Endothelial cell of umbilical vein (primary cell): ENCODE results near the gene NBEA. TPM values are rescaled to one million over a fixed set of nuclear protein-coding genes. Genes with fewer than 3 reads are reported as not detected.

Experiments
- BruUV-seq: library from RNA; stranded (reverse); fragments of 400-500 nt; replicated peaks from 2 replicates; lab custom pipeline; 2021; lab: Mats Ljungman, UMichigan
- CTCF ChIA-PET: fragments of 300-600, 350-600 bp; sonication (Branson Sonifier 250); formaldehyde crosslinking; loops from one replicate; lab custom pipeline; 2021; ENCODE audit warnings: antibody characterized with exemption, inconsistent platforms; lab: Charles Lee
- POLR2A ChIA-PET: fragments of 300-600, 350-600 bp; sonication (Branson Sonifier 250); formaldehyde crosslinking; loops from one replicate; lab custom pipeline; 2021; ENCODE audit warnings: antibody characterized with exemption, inconsistent platforms; lab: Charles Lee
- DNase-seq: peaks from one replicate; pipeline ENCODE4 v3.0.0-alpha.2; 2011; ENCODE audit warnings: low read depth, low spot score
- FAIRE-seq: peaks from 2 replicates; lab custom pipeline; 2011; peaks lifted over from hg19 to GRCh38; lab: Jason Lieb, UNC
- H2AFZ ChIP-seq: 2 replicates; pipeline ENCODE4 v1.6.0; 2012; ENCODE audit warnings: low read depth, low read length, control low read depth, inconsistent platforms
- H3K27ac ChIP-seq: 2 replicates; pipeline ENCODE4 v1.5.1; 2011; ENCODE audit warnings: low read depth, mild to moderate bottlenecking, control low read depth, low read length, moderate library complexity; ENCODE audit not compliant: insufficient read depth
- H3K27me3 ChIP-seq, 2 experiments: 2 replicates each; pipeline versions ENCODE4 v1.6.0 to v1.6.1; 2011; ENCODE audit warnings: low read length in 2 of 2, mixed read lengths in 1 of 2; ENCODE audit not compliant: control insufficient read depth in 2 of 2, insufficient read depth in 2 of 2
- H3K36me3 ChIP-seq, 2 experiments: 2 replicates in 1 of 2; 3 replicates in 1 of 2; pipeline ENCODE4 v1.5.1; 2011; ENCODE audit warnings: low read length in 2 of 2, mild to moderate bottlenecking in 1 of 2, moderate library complexity in 1 of 2; ENCODE audit not compliant: control insufficient read depth in 2 of 2, insufficient read depth in 2 of 2; ENCODE audit errors: extremely low read depth in 1 of 2
- H3K4me1 ChIP-seq: 3 replicates; pipeline ENCODE4 v1.5.1; 2011; ENCODE audit warnings: mild to moderate bottlenecking, low read length; ENCODE audit not compliant: control insufficient read depth, insufficient read depth; ENCODE audit errors: extremely low read depth
- H3K4me2 ChIP-seq: 2 replicates; pipeline ENCODE4 v1.6.1; 2011; ENCODE audit warnings: low read length, control low read depth, mixed read lengths; ENCODE audit not compliant: insufficient read depth
- H3K4me3 ChIP-seq, 3 experiments: fragments of 200-600 bp in 1 of 3; sonication (generic), shearing (Covaris generic) in 1 of 3; replicated peaks in 1 of 3; 2 replicates each; pipeline ENCODE4 v1.5.1; 2011 to 2016; ENCODE audit warnings: control low read depth in 3 of 3, low read length in 3 of 3, mild to moderate bottlenecking in 2 of 3, inconsistent platforms in 1 of 3, low read depth in 1 of 3, moderate library complexity in 1 of 3; ENCODE audit not compliant: insufficient read depth in 1 of 3
- H3K79me2 ChIP-seq: 2 replicates; pipeline ENCODE4 v1.6.0; 2012; ENCODE audit warnings: low read length, inconsistent platforms; ENCODE audit not compliant: control insufficient read depth, insufficient read depth
- H3K9ac ChIP-seq: replicated peaks from 2 replicates; pipeline ENCODE3; 2011; ENCODE audit warnings: low read length, control low read depth; ENCODE audit not compliant: insufficient read depth; ENCODE audit errors: extremely low read depth
- H3K9me1 ChIP-seq: replicated peaks from 3 replicates; pipeline ENCODE4 v1.6.0; 2011; ENCODE audit warnings: mild to moderate bottlenecking, low read length; ENCODE audit not compliant: control insufficient read depth, insufficient read depth; ENCODE audit errors: extremely low read depth
- H3K9me3 ChIP-seq: replicated peaks from 2 replicates; pipeline ENCODE4 v1.5.1; 2012; ENCODE audit warnings: low read length, inconsistent platforms; ENCODE audit not compliant: control insufficient read depth, insufficient read depth
- H4K20me1 ChIP-seq: replicated peaks from 2 replicates; pipeline ENCODE3; 2011; ENCODE audit warnings: mild to moderate bottlenecking, low read length; ENCODE audit not compliant: control insufficient read depth, insufficient read depth; ENCODE audit errors: extremely low read depth
- EZH2 ChIP-seq: IDR thresholded peaks from 2 replicates; pipeline ENCODE4 v1.6.1; 2012; ENCODE audit warnings: borderline replicate concordance, low read depth, mild to moderate bottlenecking, moderate library complexity, low read length, inconsistent platforms; ENCODE audit not compliant: severe bottlenecking
- FOS ChIP-seq: IDR thresholded peaks from 2 replicates; pipeline ENCODE4 v1.6.1; 2011; ENCODE audit warnings: mild to moderate bottlenecking, low read length, moderate library complexity, borderline replicate concordance; ENCODE audit not compliant: insufficient read depth
- GATA2 ChIP-seq: IDR thresholded peaks from 2 replicates; pipeline ENCODE4 v1.7.0; 2011; ENCODE audit warnings: low read depth, mild to moderate bottlenecking, moderate library complexity, mixed read lengths, low read length; ENCODE audit not compliant: insufficient read length, insufficient read depth
- dilution Hi-C: fragments of 300-500 bp; cut with MboI; formaldehyde crosslinking; loops from one replicate; pipeline ENCODE4 v1.15.0; 2019; ENCODE audit warnings: low sequenced_read_pairs; ENCODE audit not compliant: extremely low pct_ligation_motif_present
- intact Hi-C: fragments of 100-400 bp; cut with micrococcal nuclease; formaldehyde crosslinking; loops from one replicate; pipeline ENCODE4 v1.10.0; 2022
- polyA plus RNA-seq, 4 experiments: library from polyadenylated mRNA; depleted of rRNA in 3 of 4; stranded (reverse) in 3 of 4; unstranded in 1 of 4; fragments of >200 nt; gene quantifications; 2 replicates each; pipeline versions ENCODE4 v1.2.1 to v1.2.3, GENCODE V29; 2011 to 2012; ENCODE audit warnings: missing spikeins in 1 of 4
- total RNA-seq: library from RNA; stranded (reverse); gene quantifications from 2 replicates; pipeline ENCODE4 v1.2.3, GENCODE V29; 2021
- TF ChIP-seq, protein P1 (sequence below): IDR thresholded peaks from 2 replicates; pipeline ENCODE4 v1.6.1; 2011; ENCODE audit not compliant: insufficient read depth, insufficient read length

Gene NBEA
- total and polyA plus RNA-seq, 2 donors (not counting 3 experiments of a cell fraction or from before 2014, with no cell fraction given): 3.0 to 4.8 TPM

DNA sequence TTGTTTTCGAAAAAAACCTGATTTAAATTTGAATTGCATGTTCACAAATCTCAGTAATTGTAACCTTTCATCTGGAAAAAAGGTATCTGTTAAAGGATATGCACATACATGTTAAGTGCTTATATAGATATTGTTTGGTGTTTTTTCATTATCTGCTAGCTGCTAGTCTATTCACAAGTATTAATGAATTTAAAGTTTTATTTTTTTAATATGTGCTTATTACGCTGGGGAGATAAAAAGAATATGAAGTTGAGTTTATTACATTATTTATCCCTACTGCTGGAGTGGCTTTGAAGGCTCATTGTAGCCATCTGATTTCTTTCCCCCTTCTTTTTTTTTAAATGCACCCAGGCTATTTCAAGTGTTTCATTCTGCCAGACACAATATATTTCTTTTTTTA is 538.3 kb downstream of the NBEA start:
- Histone ChIP-seq H3K4me1 (no peaks in the 10 kb centered on the region), H3K27me3 (no peaks in the 10 kb centered on the region), H3K4me3 (no peak overlapping the region), H3K9ac (no peak overlapping the region), H3K27ac (no peak overlapping the region), H3K79me2 (no peaks in the 10 kb centered on the region), H3K9me3 (no peaks in the 10 kb centered on the region), H3K4me2 (no peak overlapping the region), H2AFZ (no peak overlapping the region), H3K9me1 (peaks cover 2% of the 10 kb centered on the region), H4K20me1 (no peaks in the 10 kb centered on the region), H3K36me3 (no peaks in the 10 kb centered on the region)
- FAIRE-seq (no peak), DNase-seq (no peak)
- TF ChIP-seq, protein P1, sequence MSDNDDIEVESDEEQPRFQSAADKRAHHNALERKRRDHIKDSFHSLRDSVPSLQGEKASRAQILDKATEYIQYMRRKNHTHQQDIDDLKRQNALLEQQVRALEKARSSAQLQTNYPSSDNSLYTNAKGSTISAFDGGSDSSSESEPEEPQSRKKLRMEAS: no peak
- intact Hi-C loops: no loop called here
- BruUV-seq: no TSS peak
- POLR2A ChIA-PET: no interaction called here
- dilution Hi-C loops: no loop called here
- CTCF ChIA-PET: no interaction called here

DNA sequence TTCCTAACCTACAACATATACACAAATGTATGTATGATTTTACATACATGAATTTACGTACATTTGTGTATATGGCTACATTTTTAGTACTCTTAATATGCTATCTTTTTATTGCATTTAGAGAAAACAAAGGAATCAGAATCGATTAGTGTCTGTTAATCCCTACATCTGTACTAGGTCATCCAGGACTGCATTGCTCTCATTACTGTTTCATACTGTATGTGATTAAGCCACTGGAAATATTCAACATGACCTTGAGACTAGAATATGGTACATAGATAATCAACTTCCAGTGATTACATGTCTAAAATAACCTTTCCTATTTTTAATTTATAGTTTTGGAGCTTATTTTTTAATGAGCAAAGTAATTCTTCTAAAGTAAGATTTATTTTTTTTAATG is 539.7 kb downstream of the NBEA start:
- Histone ChIP-seq H3K79me2 (no peaks in the 10 kb centered on the region), H3K27me3 (no peaks in the 10 kb centered on the region), H4K20me1 (no peaks in the 10 kb centered on the region), H3K9me1 (peaks cover 2% of the 10 kb centered on the region), H3K9ac (no peak overlapping the region), H3K9me3 (no peaks in the 10 kb centered on the region), H3K4me2 (no peak overlapping the region), H3K4me1 (no peaks in the 10 kb centered on the region), H2AFZ (no peak overlapping the region), H3K27ac (no peak overlapping the region), H3K4me3 (no peak overlapping the region), H3K36me3 (no peaks in the 10 kb centered on the region)
- intact Hi-C loops: no loop called here
- dilution Hi-C loops: no loop called here
- ChIA-PET POLR2A (no interaction called here), CTCF (no interaction called here)
- DNase-seq: no peak
- no peak for FAIRE-seq
- TF ChIP-seq EZH2: no peak
- TF ChIP-seq FOS: no peak
- TF ChIP-seq, protein P1: no peak
- no peak for TF ChIP-seq GATA2
- BruUV-seq: no TSS peak
